NCI-H2107 (cell line): Measurements from ENCODE around the gene HRC.
"Not testable (repeated sequence)": the region's sequence is repeated elsewhere in the genome, so short reads cannot be mapped to it uniquely, and the experiment has no call there.

Source experiments
- DNase-seq: peaks from one replicate; lab custom pipeline; 2025; lab: John Stamatoyannopoulos, UW

HRC gene

GRCh38 chr19:49155005-49155819 is at the start of gene HRC:
Gene HRC, minus strand, starts transcription at chr19:49155396. Its CDS starts 159 bp downstream, at chr19:49155237.
- DNase-seq, result no peak

- no peak for DNase-seq
Observed at GRCh38 chr19:49201042-49201441, 45.8 kb upstream of the HRC start.

GRCh38 chr19:49200238-49200862 is 45.2 kb upstream of the HRC start:
- no peak for DNase-seq

GRCh38 chr19:49196527-49197240 is 41.5 kb upstream of the HRC start:
- peak; percentile 29 for DNase-seq

- no peak for DNase-seq
Observed at GRCh38 chr19:49194408-49194807, 39.2 kb upstream of the HRC start.

GRCh38 chr19:49193822-49194394 is 38.7 kb upstream of the HRC start:
- no peak for DNase-seq

GRCh38 chr19:49190781-49191180 is 35.6 kb upstream of the HRC start:
- no peak for DNase-seq

GRCh38 chr19:49189259-49189658 is 34.1 kb upstream of the HRC start:
- no peak for DNase-seq

- DNase-seq, result no peak
Observed at GRCh38 chr19:49188626-49189200, 33.5 kb upstream of the HRC start.

- no peak for DNase-seq
Observed at GRCh38 chr19:49186108-49186507, 30.9 kb upstream of the HRC start.

- no peak for DNase-seq
Observed at GRCh38 chr19:49182848-49183375, 27.7 kb upstream of the HRC start.

GRCh38 chr19:49182010-49182847 is 27.0 kb upstream of the HRC start:
- not testable (repeated sequence) for DNase-seq

- no peak for DNase-seq
Observed at GRCh38 chr19:49180659-49181058, 25.5 kb upstream of the HRC start.

GRCh38 chr19:49173198-49173597 is 18.0 kb upstream of the HRC start:
- DNase-seq, result no peak

GRCh38 chr19:49168421-49168820 is 13.2 kb upstream of the HRC start:
- DNase-seq, result no peak

- no peak for DNase-seq
Observed at GRCh38 chr19:49167857-49168409, 12.7 kb upstream of the HRC start.

- no peak for DNase-seq
Observed at GRCh38 chr19:49165865-49166301, 10.7 kb upstream of the HRC start.

GRCh38 chr19:49165111-49165750 is 10.0 kb upstream of the HRC start:
- DNase-seq, result no peak

GRCh38 chr19:49161987-49162386 is 6.8 kb upstream of the HRC start:
- no peak for DNase-seq
